Common myeloid progenitor, CD34-positive (primary cell): ENCODE data around the gene MROH7.

ENCODE experiments used
- CTCF ChIA-PET: fragments of 350-600 bp; sonication (Branson Sonifier 250); formaldehyde crosslinking; loops from one replicate; lab custom pipeline; 2021; ENCODE audit warnings: antibody characterized with exemption; lab: Charles Lee
- POLR2A ChIA-PET: fragments of 350-600 bp; sonication (Branson Sonifier 250); formaldehyde crosslinking; loops from one replicate; lab custom pipeline; 2021; ENCODE audit warnings: antibody characterized with exemption; lab: Charles Lee
- DNase-seq, 3 donors: peaks; one replicate each; pipeline versions ENCODE4 v3.0.0 to v3.0.0-alpha.2; 2013
- H3K27ac ChIP-seq, 2 experiments: 1 replicate in 1 of 2; 2 replicates in 1 of 2; pipeline ENCODE4 v1.7.0; 2013; ENCODE audit warnings: inconsistent platforms in 2 of 2, low read length in 2 of 2, mild to moderate bottlenecking in 2 of 2, low read depth in 1 of 2, moderate library complexity in 1 of 2; ENCODE audit not compliant: severe bottlenecking in 2 of 2, insufficient read depth in 1 of 2, poor library complexity in 1 of 2
- H3K27me3 ChIP-seq, 5 experiments: replicated peaks in 2 of 5; 1 replicate in 3 of 5; 2 replicates in 2 of 5; pipeline versions ENCODE4 v1.6.1 to v1.7.0; 2013; ENCODE audit warnings: low read length in 4 of 5, mild to moderate bottlenecking in 2 of 5, moderate library complexity in 2 of 5, inconsistent platforms in 1 of 5; ENCODE audit not compliant: insufficient read depth in 5 of 5, control insufficient read depth in 4 of 5
- H3K36me3 ChIP-seq, 4 experiments: 1 replicate in 2 of 4; 2 replicates in 2 of 4; pipeline versions ENCODE4 v1.6.1 to v1.7.0; 2013; ENCODE audit warnings: low read length in 3 of 4, control low read depth in 1 of 4, mild to moderate bottlenecking in 1 of 4; ENCODE audit not compliant: control insufficient read depth in 4 of 4, insufficient read depth in 4 of 4
- H3K4me1 ChIP-seq, 4 experiments: 1 replicate in 3 of 4; 2 replicates in 1 of 4; pipeline versions ENCODE4 v1.6.1 to v1.7.1; 2013; ENCODE audit warnings: low read length in 3 of 4, mild to moderate bottlenecking in 3 of 4, control low read depth in 1 of 4, inconsistent platforms in 1 of 4, moderate library complexity in 1 of 4; ENCODE audit not compliant: control insufficient read depth in 4 of 4, insufficient read depth in 4 of 4; ENCODE audit errors: control extremely low read depth in 1 of 4
- H3K4me3 ChIP-seq, 7 experiments: 1 replicate in 4 of 7; 2 replicates in 3 of 7; pipeline versions ENCODE4 v1.5.1 to v1.7.0; 2013; ENCODE audit warnings: mild to moderate bottlenecking in 7 of 7, low read length in 6 of 7, moderate library complexity in 6 of 7, inconsistent platforms in 2 of 7, low read depth in 2 of 7, control low read depth in 1 of 7; ENCODE audit not compliant: insufficient read depth in 4 of 7, control insufficient read depth in 1 of 7; ENCODE audit errors: extremely low read depth in 1 of 7
- H3K9me3 ChIP-seq, 5 experiments: 1 replicate in 4 of 5; 2 replicates in 1 of 5; pipeline versions ENCODE4 v1.6.1 to v1.7.1; 2013; ENCODE audit warnings: low read length in 4 of 5, mild to moderate bottlenecking in 2 of 5, inconsistent platforms in 1 of 5, low read depth in 1 of 5, moderate library complexity in 1 of 5; ENCODE audit not compliant: control insufficient read depth in 4 of 5, insufficient read depth in 2 of 5; ENCODE audit errors: control extremely low read depth in 1 of 5
- WGBS: methylation state at CpG from one replicate; pipeline ENCODE4 v1.1.5; 2013; ENCODE audit not compliant: insufficient coverage; 5-methylcytosine and 5-hydroxymethylcytosine counted together

Gene MROH7

GRCh38 chr1:54679706-54680105 is 38.1 kb downstream of the MROH7 start:
- H3K9me3 ChIP-seq: no peaks in the 10 kb centered on the region
- H3K4me3 ChIP-seq: no peak overlapping the region
- 89% methylated on average over 5 of the region's 7 CpGs for WGBS
- DNase-seq: no peak
- CTCF ChIA-PET: interaction anchor here (1.0 kb wide), 1 partner anchor 130 kb away, joined by 3 read pairs; no protein-coding TSS in a partner anchor
- H3K4me1 ChIP-seq: peaks cover 0 to 8% (median 0%) of the 10 kb centered on the region in 4 experiments
- H3K27ac ChIP-seq: no peak overlapping the region
- H3K36me3 ChIP-seq: peaks cover 0 to 6% (median 0%) of the 10 kb centered on the region in 4 experiments
- POLR2A ChIA-PET: no interaction called here
- H3K27me3 ChIP-seq: no peaks in the 10 kb centered on the region

- ChIA-PET CTCF (interaction anchor here (0.8 to 0.9 kb wide), 2 partner anchors 12 to 60 kb away, joined by 3 read pairs; no protein-coding TSS in a partner anchor), POLR2A (no interaction called here)
- Histone ChIP-seq H3K4me3 (no peak overlapping the region), H3K4me1 (peaks cover 0 to 8% (median 0%) of the 10 kb centered on the region in 4 experiments), H3K27ac (no peak overlapping the region), H3K27me3 (no peaks in the 10 kb centered on the region), H3K36me3 (peaks cover 0 to 6% (median 0%) of the 10 kb centered on the region in 4 experiments), H3K9me3 (no peaks in the 10 kb centered on the region)
- 92% methylated on average over 7 of the region's 8 CpGs for WGBS
- no peak for DNase-seq
These were observed 38.8 kb downstream of the MROH7 start for GRCh38 chr1:54680387-54680786.

GRCh38 chr1:54681358-54681757 is 39.8 kb downstream of the MROH7 start:
- Histone ChIP-seq H3K4me3 (no peak overlapping the region), H3K4me1 (peaks cover 0 to 8% (median 0%) of the 10 kb centered on the region in 4 experiments), H3K36me3 (peaks cover 0 to 6% (median 0%) of the 10 kb centered on the region in 4 experiments), H3K27ac (no peak overlapping the region), H3K27me3 (no peaks in the 10 kb centered on the region), H3K9me3 (no peaks in the 10 kb centered on the region)
- peak; percentile 46 to 86 (median 80) for DNase-seq
- CTCF ChIA-PET: interaction anchor here (0.9 to 1.1 kb wide), 2 partner anchors 10 to 11 kb away, joined by 3 read pairs; no protein-coding TSS in a partner anchor
- POLR2A ChIA-PET: interaction anchor here (0.7 kb wide), 1 partner anchor 31 kb away, joined by 3 read pairs; no protein-coding TSS in a partner anchor

GRCh38 chr1:54683453-54683852 is 41.9 kb downstream of the MROH7 start:
- WGBS: 89% methylated on average over 6 of the region's 6 CpGs
- peaks cover 0 to 8% (median 0%) of the 10 kb centered on the region in 4 experiments for H3K4me1 ChIP-seq
- POLR2A ChIA-PET: no interaction called here
- H3K27ac ChIP-seq: no peak overlapping the region
- CTCF ChIA-PET: no interaction called here
- no peak overlapping the region for H3K4me3 ChIP-seq
- peaks cover 0 to 6% (median 0%) of the 10 kb centered on the region in 4 experiments for H3K36me3 ChIP-seq
- no peak for DNase-seq
- no peaks in the 10 kb centered on the region for H3K9me3 ChIP-seq
- no peaks in the 10 kb centered on the region for H3K27me3 ChIP-seq

GRCh38 chr1:54685335-54685905 is 43.8 kb downstream of the MROH7 start:
- peaks cover 0 to 5% (median 0%) of the 10 kb centered on the region in 4 experiments for H3K36me3 ChIP-seq
- H3K27ac ChIP-seq: no peak overlapping the region
- WGBS: 100% methylated on average over 3 of the region's 4 CpGs
- no peak for DNase-seq
- H3K4me1 ChIP-seq: peaks cover 0 to 8% (median 0%) of the 10 kb centered on the region in 4 experiments
- POLR2A ChIA-PET: no interaction called here
- no peak overlapping the region for H3K4me3 ChIP-seq
- no peaks in the 10 kb centered on the region for H3K27me3 ChIP-seq
- no peaks in the 10 kb centered on the region for H3K9me3 ChIP-seq
- CTCF ChIA-PET: no interaction called here

GRCh38 chr1:54686155-54686554 is 44.6 kb downstream of the MROH7 start:
- CTCF ChIA-PET: interaction anchor here (1.3 kb wide), 1 partner anchor 115 kb away, joined by 4 read pairs; the partner anchor contains the start of gene TTC22
- H3K36me3 ChIP-seq: peaks cover 0 to 5% (median 0%) of the 10 kb centered on the region in 4 experiments

GRCh38 chr1:54694771-54695170 is 53.2 kb downstream of the MROH7 start:
- H3K27ac ChIP-seq: no peak overlapping the region
- H3K36me3 ChIP-seq: no peaks in the 10 kb centered on the region
- no peaks in the 10 kb centered on the region for H3K27me3 ChIP-seq
- no peak for DNase-seq
- WGBS: 93% methylated on average over 8 of the region's 8 CpGs
- no peaks in the 10 kb centered on the region for H3K4me1 ChIP-seq
- POLR2A ChIA-PET: no interaction called here
- no peaks in the 10 kb centered on the region for H3K9me3 ChIP-seq
- CTCF ChIA-PET: no interaction called here
- no peak overlapping the region for H3K4me3 ChIP-seq

More at GRCh38 chr1:54686155-54686554, 44.6 kb downstream of the MROH7 start:
- POLR2A ChIA-PET: no interaction called here
- H3K27ac ChIP-seq: no peak overlapping the region
- no peaks in the 10 kb centered on the region for H3K9me3 ChIP-seq
- WGBS: 98% methylated on average over 8 of the region's 11 CpGs
- no peak for DNase-seq
- no peak overlapping the region for H3K4me3 ChIP-seq
- H3K4me1 ChIP-seq: peaks cover 0 to 7% (median 0%) of the 10 kb centered on the region in 4 experiments
- H3K27me3 ChIP-seq: no peaks in the 10 kb centered on the region
